CD4-positive, alpha-beta memory T cell (primary cell): ENCODE results near the gene CAMTA1. TPM values are rescaled to one million over a fixed set of nuclear protein-coding genes. Genes with fewer than 3 reads are reported as not detected.

Source experiments
- CTCF ChIA-PET: fragments of 350-600 bp; sonication (Branson Sonifier 250); formaldehyde crosslinking; loops from one replicate; lab custom pipeline; 2021; ENCODE audit warnings: inconsistent platforms; ENCODE audit not compliant: partially characterized antibody; lab: Charles Lee
- POLR2A ChIA-PET: fragments of 350-600 bp; sonication (Branson Sonifier 250); formaldehyde crosslinking; loops from one replicate; lab custom pipeline; 2021; ENCODE audit not compliant: partially characterized antibody; lab: Charles Lee
- DNase-seq, 5 donors: peaks; one replicate each; pipeline versions ENCODE4 v3.0.0 to v3.0.0-alpha.2; 2020 to 2022; ENCODE audit warnings: mixed read lengths in 1 of 5
- H3K27ac ChIP-seq: one replicate; pipeline ENCODE4 v1.7.0; 2013; ENCODE audit warnings: low read depth, low read length
- H3K27me3 ChIP-seq: 2 replicates; pipeline ENCODE4 v1.7.0; 2013; ENCODE audit warnings: mild to moderate bottlenecking, low read length, moderate library complexity; ENCODE audit not compliant: insufficient read depth
- H3K36me3 ChIP-seq: 2 replicates; pipeline ENCODE4 v1.7.0; 2013; ENCODE audit warnings: mild to moderate bottlenecking, low read length, moderate library complexity; ENCODE audit not compliant: insufficient read depth
- H3K4me1 ChIP-seq: 2 replicates; pipeline ENCODE4 v1.7.0; 2013; ENCODE audit warnings: mild to moderate bottlenecking, low read length, moderate library complexity; ENCODE audit not compliant: insufficient read depth
- H3K4me3 ChIP-seq, 2 donors: one replicate each; pipeline ENCODE4 v1.7.0; 2013; ENCODE audit warnings: low read length in 2 of 2, mild to moderate bottlenecking in 1 of 2
- H3K9me3 ChIP-seq, 2 donors: one replicate each; pipeline ENCODE4 v1.7.0; 2013; ENCODE audit warnings: low read length in 2 of 2, control low read depth in 1 of 2; ENCODE audit not compliant: control insufficient read depth in 1 of 2
- H3K27ac Mint-ChIP-seq, 7 donors: one replicate each; pipeline ENCODE4 v1.8.0; 2020 to 2021; ENCODE audit warnings: mixed read lengths in 7 of 7, mild to moderate bottlenecking in 6 of 7, inconsistent platforms in 3 of 7, moderate library complexity in 3 of 7
- H3K27me3 Mint-ChIP-seq, 2 donors: one replicate each; pipeline ENCODE4 v1.8.0; 2020 to 2021; ENCODE audit warnings: mixed read lengths in 2 of 2
- H3K36me3 Mint-ChIP-seq, 2 donors: one replicate each; pipeline ENCODE4 v1.8.0; 2020 to 2021; ENCODE audit warnings: mixed read lengths in 2 of 2, inconsistent platforms in 1 of 2, mild to moderate bottlenecking in 1 of 2
- H3K4me1 Mint-ChIP-seq, 4 donors: one replicate each; pipeline ENCODE4 v1.8.0; 2020 to 2021; ENCODE audit warnings: mixed read lengths in 4 of 4, mild to moderate bottlenecking in 1 of 4
- H3K4me3 Mint-ChIP-seq, 8 donors: one replicate each; pipeline ENCODE4 v1.8.0; 2020 to 2021; ENCODE audit warnings: mixed read lengths in 8 of 8, mild to moderate bottlenecking in 7 of 8, moderate library complexity in 6 of 8, inconsistent platforms in 3 of 8
- H3K9me3 Mint-ChIP-seq, 8 donors: one replicate each; pipeline ENCODE4 v1.8.0; 2020 to 2021; ENCODE audit warnings: mixed read lengths in 8 of 8, mild to moderate bottlenecking in 5 of 8, inconsistent platforms in 3 of 8, moderate library complexity in 1 of 8
- intact Hi-C: fragments of 100-400 bp; cut with micrococcal nuclease; formaldehyde crosslinking; loops from one replicate; pipeline ENCODE4 v1.15.1; 2023
- polyA plus RNA-seq, 2 donors: library from polyadenylated mRNA; unstranded; fragments of 300-500 nt; fragmentation: Illumina TruSeq; gene quantifications; one replicate each; pipeline ENCODE4 v1.2.3, GENCODE V29; 2021
- total RNA-seq, 2 experiments: library from RNA; stranded (reverse); gene quantifications; one replicate each; pipeline ENCODE4 v1.2.3, GENCODE V29; 2021

CAMTA1 gene
- total and polyA plus RNA-seq, 4 experiments from 2014 or later, result 39.1 to 118 (median 59.9) TPM

GRCh38 chr1:7508052-7508933, 723.0 kb downstream of the CAMTA1 start:
- Histone ChIP-seq H3K36me3 (no peaks in the 10 kb centered on the region), H3K27ac (no peak overlapping the region), H3K4me1 (no peaks in the 10 kb centered on the region), H3K4me3 (no peak overlapping the region), H3K9me3 (no peaks in the 10 kb centered on the region), H3K27me3 (no peaks in the 10 kb centered on the region)
- ChIA-PET POLR2A (no interaction called here), CTCF (no interaction called here)
- Mint-ChIP-seq H3K27me3 (peaks cover 8 to 13% of the 10 kb centered on the region in 2 donors), H3K4me1 (no peaks in the 10 kb centered on the region), H3K9me3 (peaks cover 0 to 3% (median 0%) of the 10 kb centered on the region in 8 donors), H3K36me3 (no peaks in the 10 kb centered on the region), H3K27ac (no peak overlapping the region), H3K4me3 (no peak overlapping the region)
- DNase-seq, result no peak
- intact Hi-C loops, result no loop called here

- Mint-ChIP-seq H3K9me3 (peaks cover 0 to 3% (median 0%) of the 10 kb centered on the region in 8 donors), H3K36me3 (no peaks in the 10 kb centered on the region), H3K27ac (no peak overlapping the region), H3K4me3 (no peak overlapping the region), H3K27me3 (peaks cover 11 to 13% of the 10 kb centered on the region in 2 donors), H3K4me1 (no peaks in the 10 kb centered on the region)
- Histone ChIP-seq H3K9me3 (no peaks in the 10 kb centered on the region), H3K27me3 (no peaks in the 10 kb centered on the region), H3K27ac (no peak overlapping the region), H3K4me3 (no peak overlapping the region), H3K4me1 (no peaks in the 10 kb centered on the region), H3K36me3 (no peaks in the 10 kb centered on the region)
- intact Hi-C loops, result no loop called here
- POLR2A ChIA-PET, result no interaction called here
- CTCF ChIA-PET, result no interaction called here
- DNase-seq, result no peak
Measured at GRCh38 chr1:7508934-7509519, 723.8 kb downstream of the CAMTA1 start.

GRCh38 chr1:7509598-7509997, 724.3 kb downstream of the CAMTA1 start:
- Mint-ChIP-seq H3K9me3 (peaks cover 0 to 3% (median 0%) of the 10 kb centered on the region in 8 donors), H3K4me3 (no peak overlapping the region), H3K27ac (no peak overlapping the region), H3K27me3 (peaks cover 13 to 15% of the 10 kb centered on the region in 2 donors), H3K4me1 (no peaks in the 10 kb centered on the region), H3K36me3 (no peaks in the 10 kb centered on the region)
- Histone ChIP-seq H3K4me3 (no peak overlapping the region), H3K27ac (no peak overlapping the region), H3K4me1 (no peaks in the 10 kb centered on the region), H3K27me3 (no peaks in the 10 kb centered on the region), H3K9me3 (no peaks in the 10 kb centered on the region), H3K36me3 (no peaks in the 10 kb centered on the region)
- no peak for DNase-seq
- CTCF ChIA-PET, result no interaction called here
- POLR2A ChIA-PET, result no interaction called here
- intact Hi-C loops, result no loop called here

- Mint-ChIP-seq H3K9me3 (peaks cover 0 to 3% (median 0%) of the 10 kb centered on the region in 8 donors), H3K4me3 (no peak overlapping the region), H3K27me3 (peaks cover 13 to 15% of the 10 kb centered on the region in 2 donors), H3K27ac (no peak overlapping the region), H3K36me3 (no peaks in the 10 kb centered on the region), H3K4me1 (no peaks in the 10 kb centered on the region)
- ChIA-PET CTCF (no interaction called here), POLR2A (no interaction called here)
- no peak overlapping the region for H3K27ac ChIP-seq
- no peaks in the 10 kb centered on the region for H3K9me3 ChIP-seq
- DNase-seq, result no peak
- no peaks in the 10 kb centered on the region for H3K4me1 ChIP-seq
- intact Hi-C loops, result no loop called here
- H3K4me3 ChIP-seq, result no peak overlapping the region
- no peaks in the 10 kb centered on the region for H3K36me3 ChIP-seq
- H3K27me3 ChIP-seq, result no peaks in the 10 kb centered on the region
Measured at GRCh38 chr1:7510389-7510931, 725.2 kb downstream of the CAMTA1 start.

- Histone ChIP-seq H3K4me1 (no peaks in the 10 kb centered on the region), H3K9me3 (no peaks in the 10 kb centered on the region), H3K4me3 (no peak overlapping the region), H3K27ac (no peak overlapping the region), H3K27me3 (no peaks in the 10 kb centered on the region), H3K36me3 (no peaks in the 10 kb centered on the region)
- no peaks in the 10 kb centered on the region for H3K4me1 Mint-ChIP-seq
- H3K27ac Mint-ChIP-seq, result no peak overlapping the region
- ChIA-PET POLR2A (no interaction called here), CTCF (no interaction called here)
- H3K9me3 Mint-ChIP-seq, result peaks cover 0 to 3% (median 0%) of the 10 kb centered on the region in 8 donors
- no peaks in the 10 kb centered on the region for H3K36me3 Mint-ChIP-seq
- no peak overlapping the region for H3K4me3 Mint-ChIP-seq
- H3K27me3 Mint-ChIP-seq, result peaks cover 15 to 16% of the 10 kb centered on the region in 2 donors
- no peak for DNase-seq
- intact Hi-C loops, result no loop called here
Measured at GRCh38 chr1:7511381-7511780, 726.1 kb downstream of the CAMTA1 start.

- no peaks in the 10 kb centered on the region for H3K27me3 ChIP-seq
- Mint-ChIP-seq H3K4me3 (no peak overlapping the region), H3K27me3 (peaks cover 17 to 18% of the 10 kb centered on the region in 2 donors), H3K9me3 (peaks cover 0 to 3% (median 0%) of the 10 kb centered on the region in 8 donors), H3K27ac (no peak overlapping the region), H3K4me1 (no peaks in the 10 kb centered on the region), H3K36me3 (no peaks in the 10 kb centered on the region)
- H3K36me3 ChIP-seq, result no peaks in the 10 kb centered on the region
- ChIA-PET CTCF (no interaction called here), POLR2A (no interaction called here)
- DNase-seq, result no peak
- no peaks in the 10 kb centered on the region for H3K4me1 ChIP-seq
- H3K4me3 ChIP-seq, result no peak overlapping the region
- H3K9me3 ChIP-seq, result no peaks in the 10 kb centered on the region
- intact Hi-C loops, result no loop called here
- H3K27ac ChIP-seq, result no peak overlapping the region
Measured at GRCh38 chr1:7513081-7513480, 727.8 kb downstream of the CAMTA1 start.

GRCh38 chr1:7515175-7515574, 729.9 kb downstream of the CAMTA1 start:
- no peaks in the 10 kb centered on the region for H3K36me3 ChIP-seq
- H3K27me3 ChIP-seq, result no peaks in the 10 kb centered on the region
- H3K27ac ChIP-seq, result no peak overlapping the region
- ChIA-PET POLR2A (no interaction called here), CTCF (no interaction called here)
- no peak overlapping the region for H3K4me3 Mint-ChIP-seq
- no peaks in the 10 kb centered on the region for H3K4me1 ChIP-seq
- H3K4me3 ChIP-seq, result no peak overlapping the region
- H3K9me3 ChIP-seq, result no peaks in the 10 kb centered on the region
- H3K4me1 Mint-ChIP-seq, result no peaks in the 10 kb centered on the region
- no peak for DNase-seq
- H3K9me3 Mint-ChIP-seq, result peaks cover 0 to 3% (median 0%) of the 10 kb centered on the region in 8 donors
- no peaks in the 10 kb centered on the region for H3K36me3 Mint-ChIP-seq
- peaks cover 17 to 18% of the 10 kb centered on the region in 2 donors for H3K27me3 Mint-ChIP-seq
- H3K27ac Mint-ChIP-seq, result no peak overlapping the region
- intact Hi-C loops, result no loop called here
